BE2C (cell line): ENCODE data around the gene C3orf38.
"Not testable (repeated sequence)": the region's sequence is repeated elsewhere in the genome, so short reads cannot be mapped to it uniquely, and the experiment has no call there.

Experiments used
- DNase-seq: peaks from one replicate; pipeline ENCODE4 v3.0.0-alpha.2; 2020
- H3K27me3 ChIP-seq: fragments of 250-450 bp; sonication (Bioruptor Pico); 2 replicates; pipeline ENCODE4 v1.5.1; 2020; ENCODE audit warnings: mild to moderate bottlenecking
- H3K36me3 ChIP-seq: fragments of 250-450 bp; sonication (Bioruptor Pico); 2 replicates; pipeline ENCODE4 v1.5.1; 2020; ENCODE audit warnings: mild to moderate bottlenecking
- H3K4me1 ChIP-seq: fragments of 250-450 bp; sonication (Bioruptor Pico); 2 replicates; pipeline ENCODE4 v1.5.1; 2020
- H3K4me3 ChIP-seq: 2 replicates; pipeline ENCODE4 v1.5.1; 2011; ENCODE audit warnings: low read depth, low read length
- H3K9me3 ChIP-seq: fragments of 250-450 bp; sonication (Bioruptor Pico); 2 replicates; pipeline ENCODE4 v1.5.1; 2020
- CTCF ChIP-seq: IDR thresholded peaks from 2 replicates; pipeline ENCODE4 v1.5.1; 2012; ENCODE audit warnings: mild to moderate bottlenecking, low read depth, low read length

Gene C3orf38

GRCh38 chr3:88167173-88167572, 17.4 kb downstream of the C3orf38 start:
- TF ChIP-seq CTCF, result no peak
- no peak for DNase-seq
- H3K36me3 ChIP-seq, result peaks cover 5% of the 10 kb centered on the region
- no peaks in the 10 kb centered on the region for H3K4me1 ChIP-seq
- no peaks in the 10 kb centered on the region for H3K9me3 ChIP-seq
- H3K27me3 ChIP-seq, result no peaks in the 10 kb centered on the region
- H3K4me3 ChIP-seq, result no peak overlapping the region

- H3K9me3 ChIP-seq, result no peaks in the 10 kb centered on the region
- peaks cover 5% of the 10 kb centered on the region for H3K36me3 ChIP-seq
- H3K4me1 ChIP-seq, result no peaks in the 10 kb centered on the region
- H3K27me3 ChIP-seq, result no peaks in the 10 kb centered on the region
- H3K4me3 ChIP-seq, result no peak overlapping the region
- DNase-seq, result no peak
- TF ChIP-seq CTCF, result no peak
Measured at GRCh38 chr3:88167704-88168103, 17.9 kb downstream of the C3orf38 start.

GRCh38 chr3:88168171-88168570, 18.4 kb downstream of the C3orf38 start:
- Histone ChIP-seq H3K9me3 (no peaks in the 10 kb centered on the region), H3K27me3 (no peaks in the 10 kb centered on the region), H3K36me3 (peaks cover under 1% of the 10 kb centered on the region; the same call in 1 of the 2 replicates), H3K4me3 (no peak overlapping the region), H3K4me1 (no peaks in the 10 kb centered on the region)
- no peak for TF ChIP-seq CTCF
- no peak for DNase-seq

- DNase-seq, result no peak
Measured at GRCh38 chr3:88180398-88180999, 30.7 kb downstream of the C3orf38 start.

GRCh38 chr3:88182165-88182918, 32.6 kb downstream of the C3orf38 start:
- H3K4me3 ChIP-seq, H3K36me3 ChIP-seq, H3K4me1 ChIP-seq, H3K9me3 ChIP-seq, DNase-seq, H3K27me3 ChIP-seq: not testable (repeated sequence)

More at GRCh38 chr3:88180398-88180999, 30.7 kb downstream of the C3orf38 start:
- peak; percentile 58 for TF ChIP-seq CTCF
- no peaks in the 10 kb centered on the region for H3K36me3 ChIP-seq
- H3K9me3 ChIP-seq, result no peaks in the 10 kb centered on the region
- H3K27me3 ChIP-seq, result no peaks in the 10 kb centered on the region
- H3K4me1 ChIP-seq, result no peaks in the 10 kb centered on the region
- no peak overlapping the region for H3K4me3 ChIP-seq

GRCh38 chr3:88188436-88188835, 38.7 kb downstream of the C3orf38 start:
- no peaks in the 10 kb centered on the region for H3K9me3 ChIP-seq
- DNase-seq, result no peak
- TF ChIP-seq CTCF, result no peak
- H3K4me1 ChIP-seq, result no peaks in the 10 kb centered on the region
- peak overlapping the region; percentile 10; the same call in 1 of the 2 replicates for H3K4me3 ChIP-seq
- H3K36me3 ChIP-seq, result no peaks in the 10 kb centered on the region
- H3K27me3 ChIP-seq, result 0 out of 2 replicates have a peak, but pooled peaks cover 3% of the 10 kb centered on the region
